Vagina (tissue), 2 donors: ENCODE data around the gene AJM1.
"Not testable (repeated sequence)": the region's sequence is repeated elsewhere in the genome, so short reads cannot be mapped to it uniquely, and the experiment has no call there.

Experiments used
- CTCF ChIP-seq, 3 experiments: fragments of 450-650 bp in 2 of 3; fragments of 200-600 bp in 1 of 3; sonication (generic) in 1 of 3; IDR thresholded peaks; one replicate each; pipeline ENCODE4 v1.5.1; 2017 to 2019; ENCODE audit warnings: antibody characterized with exemption in 3 of 3, mild to moderate bottlenecking in 2 of 3, moderate library complexity in 2 of 3
- POLR2AphosphoS5 ChIP-seq, 2 donors: sonication (generic); formaldehyde crosslinking; IDR thresholded peaks; one replicate each; pipeline ENCODE4 v1.9.0; 2017; ENCODE audit warnings: antibody characterized with exemption in 2 of 2, mild to moderate bottlenecking in 2 of 2, low read depth in 1 of 2; ENCODE audit not compliant: insufficient read depth in 1 of 2

- TF ChIP-seq CTCF (IDR thresholded peaks at IDR 0.05); POLR2AphosphoS5 (IDR thresholded peaks at IDR 0.05; ENCODE audit: insufficient read depth in 1 of 2, low read depth in 1 of 2): not testable (repeated sequence)
Observed at GRCh38 chr9:136796775-136797347, 45.4 kb upstream of the AJM1 start.
